Activated T-cell treated with anti-CD3 and anti-CD28 coated beads, Interleukin-2, amount 50 U/mL, for 24 hours (primary cell): Measurements from ENCODE around the gene MGLL.

Source experiments
- DNase-seq: peaks from one replicate; pipeline ENCODE4 v3.0.0-alpha.2; 2020
- H3K27ac Mint-ChIP-seq: 2 replicates; pipeline ENCODE4 v1.8.0; 2020; ENCODE audit warnings: mild to moderate bottlenecking, mixed read lengths
- H3K27me3 Mint-ChIP-seq: 2 replicates; pipeline ENCODE4 v1.8.0; 2020; ENCODE audit warnings: mixed read lengths
- H3K36me3 Mint-ChIP-seq: 2 replicates; pipeline ENCODE4 v1.8.0; 2020; ENCODE audit warnings: low read depth, mixed read lengths
- H3K4me1 Mint-ChIP-seq: 2 replicates; pipeline ENCODE4 v1.8.0; 2020; ENCODE audit warnings: low read depth, mixed read lengths
- H3K4me3 Mint-ChIP-seq: 2 replicates; pipeline ENCODE4 v1.8.0; 2020; ENCODE audit warnings: mild to moderate bottlenecking, moderate library complexity, mixed read lengths
- H3K9me3 Mint-ChIP-seq: 2 replicates; pipeline ENCODE4 v1.8.0; 2020; ENCODE audit warnings: mixed read lengths

Gene MGLL

GRCh38 chr3:127749361-127749760 lies 73.0 kb downstream of the MGLL start:
- Mint-ChIP-seq H3K9me3 (no peaks in the 10 kb centered on the region), H3K36me3 (no peaks in the 10 kb centered on the region), H3K27ac (no peak overlapping the region), H3K27me3 (peaks cover 15% of the 10 kb centered on the region), H3K4me1 (peaks cover 22% of the 10 kb centered on the region), H3K4me3 (no peak overlapping the region)
- no peak for DNase-seq

GRCh38 chr3:127748754-127749327 lies 73.5 kb downstream of the MGLL start:
- Mint-ChIP-seq H3K4me1 (peaks cover 17% of the 10 kb centered on the region), H3K27me3 (peaks cover 15% of the 10 kb centered on the region), H3K4me3 (no peak overlapping the region), H3K36me3 (no peaks in the 10 kb centered on the region), H3K27ac (no peak overlapping the region), H3K9me3 (no peaks in the 10 kb centered on the region)
- DNase-seq = no peak

DNA sequence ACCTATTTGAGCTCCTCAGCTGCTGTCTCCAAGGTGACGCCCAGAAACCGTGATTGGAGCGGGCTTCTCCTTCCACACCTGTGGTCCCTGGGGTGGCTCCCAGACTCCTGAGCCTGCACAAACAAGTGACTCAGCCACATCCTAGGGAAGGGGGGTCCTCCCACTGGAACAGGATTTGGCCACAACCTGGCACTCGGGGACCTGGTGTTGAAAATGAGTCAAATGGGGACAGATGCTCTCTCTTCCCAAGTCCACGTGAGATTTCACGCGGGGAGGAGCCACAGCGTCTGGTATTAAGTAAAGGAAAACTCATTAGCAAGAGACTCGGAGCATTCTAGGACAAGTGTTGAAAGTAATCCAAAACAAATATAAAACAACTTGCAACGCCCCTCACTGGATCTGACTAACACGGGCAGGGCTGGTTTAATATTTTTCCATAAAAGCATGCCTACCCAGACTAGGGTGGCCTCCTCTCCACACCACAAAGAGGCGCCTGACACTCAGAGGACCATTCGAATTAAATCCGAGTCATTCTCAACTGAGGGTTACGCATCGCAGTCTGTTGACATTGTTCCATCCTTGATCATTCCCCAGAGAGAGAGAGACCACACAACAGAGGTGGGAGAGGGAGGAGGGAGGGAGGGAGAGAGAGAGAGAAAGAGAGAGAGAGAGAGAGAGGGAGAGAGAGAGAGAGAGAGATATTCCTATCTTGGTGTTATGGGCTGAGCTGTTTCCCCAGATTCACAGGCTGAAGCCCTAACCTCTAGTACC lies 74.4 kb downstream of the MGLL start:
- Mint-ChIP-seq H3K27ac (no peak overlapping the region), H3K36me3 (no peaks in the 10 kb centered on the region), H3K4me1 (peaks cover 17% of the 10 kb centered on the region), H3K27me3 (peaks cover 13% of the 10 kb centered on the region), H3K4me3 (no peak overlapping the region), H3K9me3 (no peaks in the 10 kb centered on the region)
- DNase-seq = no peak

DNA sequence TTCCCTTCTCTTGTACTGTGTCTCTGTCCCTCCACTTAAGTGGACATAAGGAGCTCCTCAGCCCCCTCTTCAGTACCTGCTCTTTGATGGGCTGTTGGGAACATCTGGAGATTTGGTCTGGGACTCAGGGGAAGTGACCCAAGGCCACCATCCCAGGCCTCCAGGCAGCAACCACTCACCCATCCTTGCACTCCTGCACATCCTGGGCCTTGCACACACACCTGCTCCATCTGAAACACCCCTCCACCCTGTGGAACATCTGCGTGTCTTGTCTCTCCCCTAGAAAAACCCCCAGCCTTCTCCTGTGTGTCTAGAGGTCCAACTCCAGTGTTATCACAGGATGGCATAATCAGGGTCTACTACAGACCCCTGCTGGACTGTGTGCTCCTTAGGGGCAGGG lies 75.2 kb downstream of the MGLL start:
- H3K4me1 Mint-ChIP-seq = peaks cover 17% of the 10 kb centered on the region
- H3K27ac Mint-ChIP-seq = no peak overlapping the region
- H3K27me3 Mint-ChIP-seq = peaks cover 10% of the 10 kb centered on the region

DNA sequence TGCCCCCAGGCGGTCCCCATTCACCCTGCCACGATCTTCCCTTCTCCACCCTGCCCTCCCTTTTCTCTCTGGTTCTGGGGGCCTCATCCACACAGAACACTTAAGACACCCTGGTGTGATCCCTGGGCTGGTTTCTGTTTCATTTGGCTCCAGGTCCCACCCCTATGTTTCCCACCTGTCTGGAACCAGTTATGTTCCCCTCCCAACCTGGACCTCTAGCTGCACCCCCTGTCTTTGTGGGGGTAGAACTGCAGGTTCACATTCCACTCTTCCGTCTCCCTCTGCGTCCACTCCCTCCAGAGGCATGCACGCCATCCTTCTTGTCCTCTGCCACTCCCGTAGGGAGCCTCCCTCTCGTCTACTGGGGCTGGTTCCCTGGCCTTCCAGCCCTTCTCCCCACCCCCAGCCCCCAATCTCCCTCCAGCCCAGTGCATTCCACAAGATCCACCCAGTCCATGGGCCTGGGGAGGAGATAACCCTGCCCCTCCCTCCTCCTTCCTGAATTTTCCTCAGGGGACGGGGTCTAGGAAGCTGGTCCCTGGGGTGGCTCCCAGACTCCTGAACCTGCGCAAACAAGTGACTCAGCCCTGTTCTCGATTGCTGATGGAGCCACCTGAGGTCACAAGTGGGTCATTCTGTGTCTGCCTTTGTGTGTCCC lies 75.8 kb downstream of the MGLL start:
- H3K36me3 Mint-ChIP-seq = no peaks in the 10 kb centered on the region
- DNase-seq = no peak
- H3K4me1 Mint-ChIP-seq = peaks cover 17% of the 10 kb centered on the region
- H3K4me3 Mint-ChIP-seq = no peak overlapping the region
- no peaks in the 10 kb centered on the region for H3K9me3 Mint-ChIP-seq
- H3K27me3 Mint-ChIP-seq = peaks cover 15% of the 10 kb centered on the region
- H3K27ac Mint-ChIP-seq = no peak overlapping the region

More for the DNA sequence above, 75.2 kb downstream of the MGLL start:
- H3K4me3 Mint-ChIP-seq = no peak overlapping the region
- DNase-seq = no peak
- H3K9me3 Mint-ChIP-seq = no peaks in the 10 kb centered on the region
- H3K36me3 Mint-ChIP-seq = no peaks in the 10 kb centered on the region

- H3K4me3 Mint-ChIP-seq = no peak overlapping the region
- H3K4me1 Mint-ChIP-seq = peaks cover 11% of the 10 kb centered on the region
- no peaks in the 10 kb centered on the region for H3K9me3 Mint-ChIP-seq
- H3K27ac Mint-ChIP-seq = no peak overlapping the region
- DNase-seq = no peak
- H3K27me3 Mint-ChIP-seq = peaks cover 17% of the 10 kb centered on the region
- no peaks in the 10 kb centered on the region for H3K36me3 Mint-ChIP-seq
Measured at GRCh38 chr3:127745656-127746399, 76.5 kb downstream of the MGLL start.

GRCh38 chr3:127744875-127745274 lies 77.4 kb downstream of the MGLL start:
- no peaks in the 10 kb centered on the region for H3K9me3 Mint-ChIP-seq
- no peak overlapping the region for H3K27ac Mint-ChIP-seq
- H3K4me1 Mint-ChIP-seq = peaks cover 1% of the 10 kb centered on the region
- H3K27me3 Mint-ChIP-seq = peaks cover 19% of the 10 kb centered on the region
- no peak overlapping the region for H3K4me3 Mint-ChIP-seq
- DNase-seq = no peak
- H3K36me3 Mint-ChIP-seq = no peaks in the 10 kb centered on the region

DNA sequence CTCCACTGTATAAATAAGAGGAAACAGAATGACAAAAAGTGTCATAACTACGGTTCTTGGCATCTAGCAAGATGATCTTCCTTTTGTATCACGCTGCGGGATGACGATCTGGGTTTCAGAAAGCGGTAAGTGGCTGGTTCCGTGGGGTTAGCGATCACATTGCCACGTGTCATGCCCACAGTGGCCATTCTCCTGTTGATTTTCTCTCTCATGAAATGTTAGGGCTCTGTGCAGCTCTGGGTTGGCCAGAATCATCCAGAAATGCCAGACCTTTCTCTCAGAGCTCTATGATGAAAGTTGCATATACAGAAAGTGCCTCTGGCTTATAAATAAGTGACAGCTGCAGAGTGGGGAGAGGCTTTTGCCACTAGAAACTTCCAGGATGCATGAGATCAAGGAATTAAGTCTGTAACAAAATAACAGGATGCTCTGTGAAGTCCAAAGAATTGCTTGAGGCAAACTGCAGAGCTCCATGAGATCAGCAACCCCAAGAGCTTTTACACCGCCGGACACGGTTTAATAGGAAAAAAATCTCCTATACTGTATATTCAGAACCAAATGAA lies 78.0 kb downstream of the MGLL start:
- no peak for DNase-seq
- Mint-ChIP-seq H3K4me3 (no peak overlapping the region), H3K9me3 (no peaks in the 10 kb centered on the region), H3K36me3 (no peaks in the 10 kb centered on the region), H3K4me1 (no peaks in the 10 kb centered on the region), H3K27me3 (peaks cover 13% of the 10 kb centered on the region), H3K27ac (no peak overlapping the region)

- Mint-ChIP-seq H3K27me3 (peaks cover 13% of the 10 kb centered on the region), H3K9me3 (no peaks in the 10 kb centered on the region), H3K36me3 (no peaks in the 10 kb centered on the region), H3K4me1 (no peaks in the 10 kb centered on the region), H3K4me3 (no peak overlapping the region), H3K27ac (no peak overlapping the region)
- DNase-seq = no peak
Measured at GRCh38 chr3:127743351-127744252, 78.7 kb downstream of the MGLL start.

- Mint-ChIP-seq H3K27ac (no peak overlapping the region), H3K36me3 (no peaks in the 10 kb centered on the region), H3K9me3 (no peaks in the 10 kb centered on the region), H3K4me3 (no peak overlapping the region), H3K27me3 (peaks cover 13% of the 10 kb centered on the region), H3K4me1 (no peaks in the 10 kb centered on the region)
- DNase-seq = no peak
Measured at GRCh38 chr3:127742580-127742979, 79.7 kb downstream of the MGLL start.

GRCh38 chr3:127741690-127742089 lies 80.6 kb downstream of the MGLL start:
- Mint-ChIP-seq H3K27me3 (peaks cover 13% of the 10 kb centered on the region), H3K36me3 (no peaks in the 10 kb centered on the region), H3K27ac (no peak overlapping the region), H3K9me3 (no peaks in the 10 kb centered on the region), H3K4me1 (no peaks in the 10 kb centered on the region), H3K4me3 (no peak overlapping the region)
- DNase-seq = no peak

DNA sequence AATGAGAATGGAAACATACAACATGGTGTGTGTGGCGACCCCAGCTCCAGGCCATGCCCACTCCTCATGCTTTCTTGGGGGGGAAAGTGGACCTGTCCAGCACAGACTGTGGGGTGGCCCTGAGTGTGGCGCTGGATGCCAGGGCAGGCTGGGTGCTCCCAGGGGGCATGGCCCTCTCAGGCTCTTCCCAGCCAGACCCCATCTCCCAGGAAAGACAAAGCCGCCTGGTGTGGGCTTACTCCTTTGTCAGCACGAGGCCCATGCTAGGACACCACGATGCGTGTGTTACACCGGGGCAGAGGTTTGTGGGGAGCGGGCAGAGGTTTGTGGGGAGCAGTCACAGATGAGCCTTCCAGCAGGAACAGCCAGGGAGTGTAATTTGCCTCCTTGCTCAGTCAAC lies 81.1 kb downstream of the MGLL start:
- Mint-ChIP-seq H3K9me3 (no peaks in the 10 kb centered on the region), H3K27me3 (peaks cover 15% of the 10 kb centered on the region), H3K27ac (no peak overlapping the region), H3K36me3 (no peaks in the 10 kb centered on the region), H3K4me3 (no peak overlapping the region), H3K4me1 (no peaks in the 10 kb centered on the region)
- no peak for DNase-seq

- no peaks in the 10 kb centered on the region for H3K9me3 Mint-ChIP-seq
- H3K4me1 Mint-ChIP-seq = no peaks in the 10 kb centered on the region
- no peaks in the 10 kb centered on the region for H3K36me3 Mint-ChIP-seq
- no peak for DNase-seq
- H3K4me3 Mint-ChIP-seq = no peak overlapping the region
- H3K27me3 Mint-ChIP-seq = peaks cover 14% of the 10 kb centered on the region
- H3K27ac Mint-ChIP-seq = no peak overlapping the region
Measured at GRCh38 chr3:127740136-127740915, 82.0 kb downstream of the MGLL start.
